Mucosa of stomach (tissue), 1 donor: Measurements from ENCODE around the gene FDXR.

ENCODE experiments used
- H3K27me3 ChIP-seq: one replicate; pipeline ENCODE4 v1.7.0; 2013; ENCODE audit warnings: mild to moderate bottlenecking, low read length; ENCODE audit not compliant: control insufficient read depth, insufficient read depth
- H3K36me3 ChIP-seq: one replicate; pipeline ENCODE4 v1.7.0; 2013; ENCODE audit warnings: low read length; ENCODE audit not compliant: control insufficient read depth, insufficient read depth
- H3K4me1 ChIP-seq: one replicate; pipeline ENCODE4 v1.7.0; 2013; ENCODE audit warnings: mild to moderate bottlenecking, low read length; ENCODE audit not compliant: control insufficient read depth, insufficient read depth
- H3K4me3 ChIP-seq: one replicate; pipeline ENCODE4 v1.7.0; 2013; ENCODE audit warnings: low read length
- H3K9ac ChIP-seq: one replicate; pipeline ENCODE4 v1.7.0; 2013; ENCODE audit warnings: mild to moderate bottlenecking, low read length, moderate library complexity
- H3K9me3 ChIP-seq: one replicate; pipeline ENCODE4 v1.7.0; 2013; ENCODE audit warnings: mild to moderate bottlenecking, low read length, moderate library complexity; ENCODE audit not compliant: control insufficient read depth
- donor health status: Pancreatic carcinoma.

FDXR gene

GRCh38 chr17:74818291-74818938, 54.4 kb downstream of the FDXR start:
- Histone ChIP-seq H3K9ac (no peak overlapping the region), H3K4me3 (no peak overlapping the region), H3K36me3 (no peaks in the 10 kb centered on the region), H3K9me3 (no peaks in the 10 kb centered on the region), H3K27me3 (no peaks in the 10 kb centered on the region), H3K4me1 (no peaks in the 10 kb centered on the region)

GRCh38 chr17:74816905-74817620, 55.7 kb downstream of the FDXR start:
- no peak overlapping the region for H3K9ac ChIP-seq
- no peaks in the 10 kb centered on the region for H3K4me1 ChIP-seq
- H3K36me3 ChIP-seq: no peaks in the 10 kb centered on the region
- H3K9me3 ChIP-seq: no peaks in the 10 kb centered on the region
- H3K27me3 ChIP-seq: no peaks in the 10 kb centered on the region
- no peak overlapping the region for H3K4me3 ChIP-seq

GRCh38 chr17:74815550-74816370, 57.0 kb downstream of the FDXR start:
- H3K36me3 ChIP-seq: no peaks in the 10 kb centered on the region
- H3K9me3 ChIP-seq: no peaks in the 10 kb centered on the region
- no peaks in the 10 kb centered on the region for H3K4me1 ChIP-seq
- H3K4me3 ChIP-seq: no peak overlapping the region
- no peak overlapping the region for H3K9ac ChIP-seq
- H3K27me3 ChIP-seq: no peaks in the 10 kb centered on the region

GRCh38 chr17:74815067-74815466, 57.7 kb downstream of the FDXR start:
- H3K4me3 ChIP-seq: no peak overlapping the region
- H3K9me3 ChIP-seq: no peaks in the 10 kb centered on the region
- H3K27me3 ChIP-seq: no peaks in the 10 kb centered on the region
- no peak overlapping the region for H3K9ac ChIP-seq
- no peaks in the 10 kb centered on the region for H3K36me3 ChIP-seq
- H3K4me1 ChIP-seq: no peaks in the 10 kb centered on the region

- no peak overlapping the region for H3K9ac ChIP-seq
- H3K9me3 ChIP-seq: no peaks in the 10 kb centered on the region
- no peaks in the 10 kb centered on the region for H3K36me3 ChIP-seq
- no peaks in the 10 kb centered on the region for H3K4me1 ChIP-seq
- no peaks in the 10 kb centered on the region for H3K27me3 ChIP-seq
- H3K4me3 ChIP-seq: no peak overlapping the region
These were observed 58.3 kb downstream of the FDXR start for GRCh38 chr17:74814453-74814852.
